Stimulated activated CD8-positive, alpha-beta memory T cell treated with anti-CD3 and anti-CD28 coated beads, Interleukin-15, amount 100 ng/mL, for 24 hours (primary cell): Measurements from ENCODE around the gene USP35.

Experiments used
- DNase-seq: peaks from one replicate; pipeline ENCODE4 v3.0.0-alpha.2; 2020; ENCODE audit warnings: low read depth

USP35 gene

GRCh38 chr11:78237293-78238046 is 48.8 kb downstream of the USP35 start:
- DNase-seq, result no peak

DNA sequence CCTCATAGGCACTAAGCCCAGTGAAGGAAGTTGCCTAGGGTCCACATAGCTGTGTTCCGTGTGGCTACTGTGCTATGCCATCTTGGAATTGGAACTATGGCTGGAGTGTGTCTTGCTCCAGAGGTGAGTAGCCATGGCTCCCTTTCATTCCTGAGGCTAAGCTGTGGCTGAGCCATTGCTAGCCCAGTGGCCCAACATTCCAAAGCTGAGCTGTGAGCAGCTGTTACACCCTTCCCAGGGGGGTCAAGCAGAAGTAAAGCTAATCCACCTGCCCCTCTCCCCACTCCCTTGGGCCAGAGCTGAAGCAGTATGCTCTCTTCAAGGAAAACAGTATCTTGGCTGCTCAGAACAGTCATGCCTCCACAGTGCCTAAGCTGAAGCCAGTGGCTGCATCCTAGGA is 51.1 kb downstream of the USP35 start:
- no peak for DNase-seq

DNA sequence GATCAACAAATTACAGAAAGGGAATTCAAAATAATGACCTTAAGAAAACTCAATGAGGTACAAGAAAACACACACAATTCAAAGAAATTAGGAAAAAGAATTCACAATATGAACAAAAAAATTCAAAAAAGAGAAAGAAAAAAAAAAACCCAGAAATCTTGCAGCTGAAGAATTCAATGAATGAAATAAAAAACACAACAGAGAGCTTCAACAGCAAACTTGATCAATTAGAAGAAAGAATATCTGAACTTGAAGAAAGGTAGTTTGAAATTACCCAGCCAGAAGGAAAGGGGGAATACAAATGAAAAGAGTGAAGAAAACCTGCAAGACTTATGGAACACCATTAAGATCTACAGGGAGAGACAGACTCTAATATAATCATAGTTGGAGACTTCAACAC is 52.8 kb downstream of the USP35 start:
- no peak for DNase-seq

GRCh38 chr11:78244080-78244479 is 55.4 kb downstream of the USP35 start:
- no peak for DNase-seq

DNA sequence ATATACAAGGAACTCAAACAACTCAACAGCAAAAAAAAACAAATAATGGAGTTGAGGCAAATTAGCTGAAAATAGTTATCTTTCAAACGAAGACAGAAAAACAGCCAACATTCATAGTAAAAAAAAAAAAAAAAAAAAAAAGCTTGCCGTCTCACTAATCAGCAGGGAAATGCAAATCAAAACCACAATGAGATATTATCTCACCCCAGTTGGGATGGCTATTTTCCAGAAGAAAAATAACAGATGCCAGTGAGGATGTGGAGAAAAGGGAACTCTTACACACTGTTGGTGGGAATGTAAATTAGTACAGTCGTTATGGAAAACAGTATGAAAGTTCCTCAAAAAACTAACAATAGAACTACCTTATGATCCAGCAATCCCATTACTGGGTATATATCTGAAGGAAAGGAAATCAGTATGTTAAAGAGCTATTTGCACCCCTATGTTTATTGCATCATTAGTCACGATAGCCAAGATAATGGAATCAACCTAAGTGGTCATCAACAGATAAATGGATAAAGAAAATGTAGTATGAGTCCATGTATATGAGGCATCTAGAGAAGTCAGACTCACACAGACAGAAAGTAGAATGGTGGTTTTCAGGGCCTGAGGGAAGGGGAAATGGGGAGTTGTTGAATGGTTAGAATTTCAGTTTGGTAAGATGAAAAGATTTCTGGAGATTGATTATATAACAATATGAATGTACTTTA is 56.0 kb downstream of the USP35 start:
- no peak for DNase-seq

- DNase-seq, result no peak
Observed at GRCh38 chr11:78248191-78248590, 59.5 kb downstream of the USP35 start.

GRCh38 chr11:78248903-78249302 is 60.2 kb downstream of the USP35 start:
- DNase-seq, result no peak

GRCh38 chr11:78250099-78250498 is 61.4 kb downstream of the USP35 start:
- no peak for DNase-seq

- no peak for DNase-seq
Observed at GRCh38 chr11:78251083-78251775, 62.5 kb downstream of the USP35 start.

DNA sequence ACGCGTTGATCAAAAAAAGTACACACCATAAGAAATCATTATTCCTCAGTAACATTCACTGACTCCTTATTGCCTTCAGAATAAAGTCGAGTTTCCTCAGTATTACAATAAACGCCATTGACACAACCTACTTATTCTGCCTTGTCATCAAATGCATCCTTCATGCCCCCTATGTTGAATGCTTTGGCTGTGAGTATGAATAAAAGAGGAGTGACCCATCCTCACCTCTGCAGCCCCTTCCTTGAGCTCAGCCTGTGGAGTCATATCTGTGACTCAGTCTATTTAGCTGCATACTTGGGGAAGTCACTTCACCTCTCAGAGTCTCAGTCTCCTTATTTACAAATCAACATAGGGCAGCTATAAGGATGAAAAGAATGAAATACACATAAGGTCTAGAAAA is 65.1 kb downstream of the USP35 start:
- DNase-seq, result no peak

- DNase-seq, result no peak
Observed at GRCh38 chr11:78254268-78254667, 65.5 kb downstream of the USP35 start.

GRCh38 chr11:78255919-78256318 is 67.2 kb downstream of the USP35 start:
- DNase-seq, result no peak

GRCh38 chr11:78256962-78257361 is 68.2 kb downstream of the USP35 start:
- DNase-seq, result no peak

DNA sequence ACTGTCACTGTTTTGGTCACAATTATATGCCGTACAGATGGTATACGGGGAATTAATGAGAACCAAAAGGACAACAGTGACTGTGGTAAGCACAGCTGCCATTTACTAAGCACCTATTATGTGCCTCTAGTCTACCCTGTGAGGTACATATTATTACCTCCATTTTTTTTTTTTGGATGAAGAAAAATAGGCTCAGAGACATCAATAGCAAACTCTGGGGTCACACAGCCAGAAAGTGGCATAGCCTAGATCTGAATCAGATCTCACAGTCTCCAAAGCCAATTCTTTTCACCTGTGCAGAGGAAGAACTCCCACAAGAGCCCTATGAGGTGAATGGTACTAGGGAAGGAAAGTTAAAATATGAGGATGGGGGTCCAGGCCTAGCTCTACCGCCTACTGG is 68.9 kb downstream of the USP35 start:
- DNase-seq, result no peak

- no peak for DNase-seq
Observed at GRCh38 chr11:78259777-78260487, 71.2 kb downstream of the USP35 start.

- no peak for DNase-seq
Observed at GRCh38 chr11:78261367-78261766, 72.6 kb downstream of the USP35 start.

DNA sequence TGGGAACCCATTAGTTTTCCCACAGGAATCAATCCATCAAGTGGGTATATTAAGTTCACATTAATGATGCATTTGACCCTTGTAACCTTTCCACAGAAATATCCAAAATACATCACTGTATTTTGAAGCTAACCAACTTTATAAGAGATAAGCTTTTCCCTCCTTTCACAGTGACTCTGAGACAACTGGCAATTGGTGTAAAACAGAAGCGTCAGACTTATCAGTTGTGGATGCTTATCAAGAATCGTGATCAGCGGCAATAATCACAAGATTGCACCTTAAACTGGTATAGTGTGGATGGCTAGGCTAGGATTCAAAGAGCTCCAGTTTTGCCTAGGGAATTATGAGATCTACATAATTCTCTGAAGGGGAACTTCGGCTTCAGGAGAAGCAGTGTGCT is 73.1 kb downstream of the USP35 start:
- no peak for DNase-seq

GRCh38 chr11:78262238-78262637 is 73.5 kb downstream of the USP35 start:
- no peak for DNase-seq

DNA sequence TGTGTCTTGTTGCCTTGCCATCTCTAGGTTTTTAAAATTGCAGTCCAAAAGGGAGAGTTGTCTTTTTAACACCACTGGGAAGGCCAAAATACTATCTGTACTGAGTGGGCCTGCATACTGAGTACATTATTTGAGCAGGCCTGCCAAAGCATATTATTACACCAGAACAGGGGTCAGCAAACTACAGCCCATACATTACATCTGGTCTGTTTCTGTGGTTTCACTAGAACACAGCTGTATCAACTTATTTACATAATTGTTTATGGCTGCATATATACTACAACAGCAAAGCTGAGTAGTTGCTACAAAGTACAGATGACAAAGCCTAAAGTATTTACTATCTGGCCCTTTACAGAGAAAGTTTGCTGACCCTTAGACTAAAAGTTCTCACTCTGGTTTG is 74.0 kb downstream of the USP35 start:
- DNase-seq, result no peak
